Measurements from ENCODE around the gene CREG2. TPM values are rescaled to one million over a fixed set of nuclear protein-coding genes. Genes with fewer than 3 reads are reported as not detected.
A peak's percentile ranks its signal among the peaks of the same experiment; 100 is the strongest.

The CREG2 gene, protein sequence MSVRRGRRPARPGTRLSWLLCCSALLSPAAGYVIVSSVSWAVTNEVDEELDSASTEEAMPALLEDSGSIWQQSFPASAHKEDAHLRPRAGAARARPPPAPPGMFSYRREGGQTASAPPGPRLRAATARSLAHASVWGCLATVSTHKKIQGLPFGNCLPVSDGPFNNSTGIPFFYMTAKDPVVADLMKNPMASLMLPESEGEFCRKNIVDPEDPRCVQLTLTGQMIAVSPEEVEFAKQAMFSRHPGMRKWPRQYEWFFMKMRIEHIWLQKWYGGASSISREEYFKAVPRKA
- 0.07 and 0.17 TPM in 2 replicates for total RNA-seq

DNA sequence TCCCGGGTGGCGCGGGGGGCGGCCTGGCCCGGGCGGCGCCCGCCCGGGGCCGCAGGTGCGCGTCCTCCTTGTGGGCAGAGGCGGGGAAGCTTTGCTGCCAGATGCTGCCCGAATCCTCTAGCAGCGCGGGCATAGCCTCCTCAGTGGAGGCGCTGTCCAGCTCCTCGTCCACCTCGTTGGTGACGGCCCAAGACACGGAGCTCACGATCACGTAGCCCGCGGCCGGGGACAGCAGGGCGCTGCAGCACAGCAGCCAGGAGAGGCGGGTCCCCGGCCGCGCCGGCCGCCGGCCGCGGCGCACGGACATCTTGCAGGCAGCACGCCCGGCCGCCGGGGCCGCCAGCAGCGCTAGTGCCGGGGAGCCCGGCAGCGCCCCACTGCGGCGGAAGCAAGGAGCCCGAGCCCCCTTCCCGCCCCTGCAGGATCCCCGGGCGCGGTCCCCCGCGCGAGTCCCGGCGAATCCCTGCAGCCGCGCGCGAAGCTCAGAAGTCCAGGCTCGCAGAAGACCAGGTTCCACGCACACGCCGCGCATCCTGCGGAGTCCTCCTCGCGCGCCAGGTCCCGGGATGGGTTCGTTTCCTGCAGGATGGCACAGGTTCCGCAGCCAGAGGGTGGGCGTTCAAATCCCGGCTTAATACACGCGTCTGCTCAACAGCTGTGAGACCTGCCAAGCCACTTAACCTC lies at the start of gene CREG2:
Gene CREG2, minus strand, starts transcription at position 353 of the 684 bp plus-strand sequence. Its CDS starts 46 bp downstream, at position 307.
- DNase-seq (ENCODE audit: low read depth), result no peak
- H3K4me3 ChIP-seq (ENCODE audit: low read depth, low read length), result peak within 1 kb of the TSS; percentile 51
- peaks cover 10% of the 10 kb centered on the region for H3K27me3 ChIP-seq (ENCODE audit: control insufficient read depth, insufficient read depth, low read length)

GRCh38 chr2:101435001-101435862 lies 47.9 kb upstream of the CREG2 start:
- no peak for TF ChIP-seq CTCF (IDR thresholded peaks at IDR 0.05; ENCODE audit: insufficient read depth, low read length, poor library complexity, severe bottlenecking)
- no peak for DNase-seq (ENCODE audit: low read depth)
- Histone ChIP-seq H3K4me3 (ENCODE audit: low read depth, low read length) (no peak overlapping the region), H3K27me3 (ENCODE audit: control insufficient read depth, insufficient read depth, low read length) (no peaks in the 10 kb centered on the region), H3K36me3 (ENCODE audit: control insufficient read depth, insufficient read depth, low read length) (no peaks in the 10 kb centered on the region)

More for the DNA sequence above, at the start of gene CREG2:
- H3K36me3 ChIP-seq (ENCODE audit: control insufficient read depth, insufficient read depth, low read length), result no peaks in the 10 kb centered on the region
- peak; percentile 39 for TF ChIP-seq CTCF (IDR thresholded peaks at IDR 0.05; ENCODE audit: insufficient read depth, low read length, poor library complexity, severe bottlenecking)

DNA sequence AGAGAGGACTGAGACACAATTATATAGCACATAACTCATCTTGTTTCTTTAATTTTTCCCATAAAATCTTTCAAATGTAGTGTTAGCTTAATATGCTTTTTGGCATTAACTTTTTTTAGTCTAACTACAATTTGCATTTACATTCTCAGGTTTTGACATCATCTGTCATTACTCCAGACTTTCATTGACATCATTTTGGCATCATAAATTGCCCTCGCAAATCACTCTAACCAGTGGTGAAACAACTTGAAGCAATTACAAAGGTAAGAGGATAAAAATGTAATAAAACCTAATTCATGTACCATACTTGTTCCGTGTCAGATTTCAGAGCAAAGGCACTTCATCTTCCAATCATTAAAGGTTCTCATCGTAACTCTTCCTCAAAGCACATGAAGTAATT lies 46.2 kb upstream of the CREG2 start:
- H3K36me3 ChIP-seq (ENCODE audit: control insufficient read depth, insufficient read depth, low read length), result no peaks in the 10 kb centered on the region
- TF ChIP-seq CTCF (IDR thresholded peaks at IDR 0.05; ENCODE audit: insufficient read depth, low read length, poor library complexity, severe bottlenecking), result no peak
- no peak overlapping the region for H3K4me3 ChIP-seq (ENCODE audit: low read depth, low read length)
- no peaks in the 10 kb centered on the region for H3K27me3 ChIP-seq (ENCODE audit: control insufficient read depth, insufficient read depth, low read length)
- DNase-seq (ENCODE audit: low read depth), result no peak

- no peaks in the 10 kb centered on the region for H3K36me3 ChIP-seq (ENCODE audit: control insufficient read depth, insufficient read depth, low read length)
- no peak for DNase-seq (ENCODE audit: low read depth)
- no peak overlapping the region for H3K4me3 ChIP-seq (ENCODE audit: low read depth, low read length)
- no peaks in the 10 kb centered on the region for H3K27me3 ChIP-seq (ENCODE audit: control insufficient read depth, insufficient read depth, low read length)
- TF ChIP-seq CTCF (IDR thresholded peaks at IDR 0.05; ENCODE audit: insufficient read depth, low read length, poor library complexity, severe bottlenecking), result no peak
Observed at GRCh38 chr2:101432411-101433181, 45.3 kb upstream of the CREG2 start.

GRCh38 chr2:101431486-101431885 lies 44.2 kb upstream of the CREG2 start:
- Histone ChIP-seq H3K4me3 (ENCODE audit: low read depth, low read length) (no peak overlapping the region), H3K27me3 (ENCODE audit: control insufficient read depth, insufficient read depth, low read length) (no peaks in the 10 kb centered on the region), H3K36me3 (ENCODE audit: control insufficient read depth, insufficient read depth, low read length) (no peaks in the 10 kb centered on the region)
- TF ChIP-seq CTCF (IDR thresholded peaks at IDR 0.05; ENCODE audit: insufficient read depth, low read length, poor library complexity, severe bottlenecking), result no peak
- DNase-seq (ENCODE audit: low read depth), result no peak

Data from kidney epithelial cell (primary cell).